GM19238 (cell line): ENCODE results near the gene F5.
"Not testable (repeated sequence)": the region's sequence is repeated elsewhere in the genome, so short reads cannot be mapped to it uniquely, and the experiment has no call there.

ENCODE experiments used
- DNase-seq: peaks from one replicate; pipeline ENCODE4 v3.0.0; 2011; ENCODE audit warnings: low spot score; ENCODE audit not compliant: insufficient read length

The F5 gene

DNA sequence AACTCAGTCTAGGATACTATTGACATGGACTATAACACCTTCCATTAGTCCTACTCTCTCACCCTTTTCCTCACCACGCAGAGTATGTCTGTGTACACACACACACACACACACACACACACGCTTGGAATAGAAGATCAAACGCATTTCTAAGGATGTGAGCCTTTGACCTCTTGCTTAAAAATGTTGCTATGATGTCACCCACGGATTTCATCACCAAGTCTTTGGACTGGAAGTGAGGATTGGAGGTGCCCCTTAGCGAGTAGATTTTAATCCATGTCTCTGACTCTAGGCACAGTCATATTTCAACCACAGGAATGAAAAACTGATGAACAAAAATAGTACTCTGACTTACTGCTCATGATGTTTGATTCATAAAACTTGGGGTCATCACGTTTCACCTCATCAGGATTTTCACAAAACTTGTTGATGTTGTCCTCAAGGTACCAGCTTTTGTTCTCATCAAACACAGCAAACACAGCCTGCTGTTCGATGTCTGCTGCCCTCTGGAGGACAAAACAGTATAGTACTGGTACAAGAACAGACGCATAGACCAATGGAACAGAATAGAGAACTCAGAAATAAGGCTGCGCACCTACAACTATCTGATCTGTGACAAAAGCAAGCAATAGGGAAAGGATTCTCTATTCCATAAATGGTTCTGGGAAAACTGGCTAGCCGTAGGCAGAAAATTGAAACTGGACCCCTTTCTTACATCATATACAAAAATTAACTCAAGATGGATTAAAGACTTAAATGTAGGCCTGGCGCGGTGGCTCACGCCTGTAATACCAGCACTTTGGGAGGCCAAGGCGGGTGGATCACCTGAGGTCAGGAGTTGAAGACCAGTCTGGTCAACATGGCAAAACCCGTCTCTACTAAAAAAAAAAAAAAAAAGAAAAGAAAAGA, 39.9 kb downstream of the F5 start:
- DNase-seq: no peak

DNA sequence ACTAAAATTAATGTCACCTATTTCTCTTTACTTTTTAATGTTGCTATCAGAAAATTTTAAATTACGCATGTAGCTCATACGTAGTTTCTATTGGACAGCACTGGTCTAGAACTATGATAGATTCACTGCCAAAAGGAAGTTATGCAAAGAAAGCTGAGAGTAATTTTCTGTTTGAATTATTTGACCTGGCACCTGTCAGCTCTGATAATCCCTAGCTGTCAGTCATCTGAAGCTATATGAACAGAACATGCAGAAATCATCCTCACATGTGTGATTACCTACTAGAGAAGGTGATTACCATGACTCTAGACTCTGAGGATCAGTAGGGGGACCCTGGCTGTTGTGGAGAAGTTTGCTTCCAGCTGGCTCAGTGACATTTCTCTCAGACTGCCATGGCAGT, 40.8 kb downstream of the F5 start:
- no peak for DNase-seq

DNA sequence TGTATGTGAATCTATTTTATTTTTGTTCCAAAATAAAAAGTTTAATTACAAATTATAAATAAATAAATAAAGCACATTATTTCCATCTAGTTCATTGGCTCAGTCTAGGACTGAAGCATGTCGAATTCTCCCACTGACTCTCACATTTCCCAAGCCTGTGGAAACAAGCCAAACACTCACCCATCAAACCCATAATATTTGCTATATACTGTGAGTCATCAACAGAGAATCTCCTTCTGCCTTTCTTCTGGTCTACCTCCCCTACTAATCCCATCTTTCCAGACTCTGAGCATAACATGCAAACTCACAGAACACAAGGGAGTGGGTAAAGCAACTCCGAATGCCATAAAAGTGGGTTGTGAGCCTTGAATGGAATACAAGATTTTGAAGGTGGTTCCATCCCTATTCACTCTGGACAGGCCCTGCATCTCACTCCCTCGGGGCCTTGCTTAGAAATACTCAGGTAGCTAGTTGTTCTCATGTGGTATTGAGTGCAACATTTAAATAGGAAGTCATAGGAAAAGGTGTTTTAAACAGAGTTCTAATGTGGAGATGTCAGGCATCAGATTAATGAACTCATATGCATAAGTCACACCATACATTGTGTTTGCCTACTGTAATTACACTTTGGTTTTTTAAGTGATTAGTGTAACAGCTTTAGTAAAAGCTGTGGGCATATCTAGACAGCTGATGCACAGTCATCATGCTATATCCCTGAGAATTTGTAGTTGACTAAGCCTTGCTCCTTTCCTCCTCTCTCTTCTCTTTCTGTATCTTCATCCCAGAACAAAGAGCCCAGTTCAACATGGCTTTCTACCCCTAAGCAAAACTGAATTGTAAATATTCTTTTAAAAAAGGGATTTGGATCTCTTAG, 47.0 kb downstream of the F5 start:
- no peak for DNase-seq

DNA sequence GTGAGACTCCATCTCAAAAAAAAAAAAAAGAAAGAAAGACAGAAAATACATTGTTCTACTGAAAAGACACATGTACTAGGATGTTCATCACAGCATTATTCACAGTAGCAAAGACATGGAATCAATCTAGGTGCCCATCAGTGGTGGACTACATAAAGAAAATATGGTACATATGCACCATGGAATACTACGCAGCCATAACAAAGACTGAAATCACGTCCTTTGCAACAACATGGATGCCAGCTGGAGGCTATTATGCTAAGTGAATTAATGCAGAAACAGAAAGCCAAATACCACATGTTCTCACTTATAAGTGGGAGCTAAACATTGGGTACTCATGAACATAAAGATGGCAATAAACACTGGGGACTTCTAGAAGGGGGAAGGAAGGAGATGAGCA, 51.6 kb downstream of the F5 start:
- no peak for DNase-seq

DNA sequence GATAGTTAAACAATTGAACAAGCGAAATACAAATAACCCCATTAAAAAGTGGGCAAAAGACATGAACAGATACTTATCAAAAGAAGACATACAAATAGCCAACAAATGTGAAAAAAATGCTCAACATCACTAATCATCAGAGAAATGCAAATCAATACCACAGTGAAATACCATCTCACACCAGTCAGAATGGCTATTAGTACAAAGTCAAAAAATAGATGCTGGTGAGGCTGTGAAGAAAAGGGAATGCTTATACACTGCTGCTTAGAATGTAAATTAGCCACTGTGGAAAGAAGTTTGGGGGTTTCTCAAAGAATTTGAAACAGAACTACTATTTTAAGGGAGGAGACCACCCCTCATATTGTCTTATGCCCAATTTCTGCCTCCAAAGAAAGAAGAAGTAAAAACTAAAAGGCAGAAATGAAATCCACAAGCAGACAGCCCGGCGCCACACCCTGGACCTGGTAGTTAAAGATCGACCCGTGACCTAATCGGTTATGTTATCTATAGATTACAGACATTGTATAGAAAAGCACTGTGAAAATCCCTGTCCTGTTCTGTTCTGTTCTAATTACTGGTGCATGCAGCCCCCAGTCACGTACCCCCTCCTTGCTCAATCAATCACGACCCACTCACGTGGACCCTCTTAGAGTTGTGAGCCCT, 52.6 kb downstream of the F5 start:
- DNase-seq: not testable (repeated sequence)

DNA sequence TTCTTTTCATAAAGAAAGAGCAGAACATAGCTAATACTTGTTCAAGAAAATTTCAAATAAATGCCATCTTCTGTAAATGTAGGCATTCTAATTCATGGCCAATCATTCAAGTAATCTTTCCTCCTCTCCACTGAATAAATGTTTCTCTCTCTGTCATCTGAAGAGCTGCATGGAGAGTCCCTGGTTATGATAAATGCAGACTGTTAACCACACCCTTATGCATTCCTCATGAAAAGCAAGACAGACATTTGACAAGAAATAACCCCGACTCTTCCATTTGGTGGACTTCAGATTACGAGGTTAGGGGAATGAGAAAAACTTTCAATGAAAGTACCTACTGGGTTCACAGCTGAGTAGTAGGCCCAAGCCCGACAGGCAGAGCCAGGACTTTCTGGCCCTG, 55.8 kb downstream of the F5 start:
- DNase-seq: no peak

DNA sequence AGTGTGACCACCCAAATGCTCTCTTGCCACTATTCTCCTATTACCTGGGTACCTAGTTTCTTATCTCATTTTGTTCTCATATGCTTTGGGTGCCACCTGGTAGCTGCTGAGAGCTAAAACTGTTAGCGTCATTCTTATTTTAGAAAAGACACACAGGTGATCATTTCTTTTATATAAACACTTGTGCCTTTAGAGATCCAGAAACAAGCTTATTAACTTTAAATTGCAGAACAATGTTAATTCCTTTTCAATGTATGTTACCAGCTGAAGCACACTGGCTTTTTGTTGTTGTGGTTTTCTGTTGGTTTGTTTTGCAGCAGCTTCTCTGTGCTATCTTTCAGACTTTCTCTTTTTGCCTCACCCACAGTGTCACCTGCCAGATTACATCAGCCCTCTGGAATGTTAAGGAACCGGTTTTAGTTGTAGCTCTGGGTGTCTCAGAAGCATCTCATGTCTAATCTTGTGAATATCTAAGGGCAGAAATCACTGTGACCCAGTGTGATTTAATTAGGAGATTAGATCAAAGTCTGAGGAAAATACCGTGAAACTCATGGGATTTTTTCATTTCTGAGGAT, 57.1 kb downstream of the F5 start:
- DNase-seq: no peak

DNA sequence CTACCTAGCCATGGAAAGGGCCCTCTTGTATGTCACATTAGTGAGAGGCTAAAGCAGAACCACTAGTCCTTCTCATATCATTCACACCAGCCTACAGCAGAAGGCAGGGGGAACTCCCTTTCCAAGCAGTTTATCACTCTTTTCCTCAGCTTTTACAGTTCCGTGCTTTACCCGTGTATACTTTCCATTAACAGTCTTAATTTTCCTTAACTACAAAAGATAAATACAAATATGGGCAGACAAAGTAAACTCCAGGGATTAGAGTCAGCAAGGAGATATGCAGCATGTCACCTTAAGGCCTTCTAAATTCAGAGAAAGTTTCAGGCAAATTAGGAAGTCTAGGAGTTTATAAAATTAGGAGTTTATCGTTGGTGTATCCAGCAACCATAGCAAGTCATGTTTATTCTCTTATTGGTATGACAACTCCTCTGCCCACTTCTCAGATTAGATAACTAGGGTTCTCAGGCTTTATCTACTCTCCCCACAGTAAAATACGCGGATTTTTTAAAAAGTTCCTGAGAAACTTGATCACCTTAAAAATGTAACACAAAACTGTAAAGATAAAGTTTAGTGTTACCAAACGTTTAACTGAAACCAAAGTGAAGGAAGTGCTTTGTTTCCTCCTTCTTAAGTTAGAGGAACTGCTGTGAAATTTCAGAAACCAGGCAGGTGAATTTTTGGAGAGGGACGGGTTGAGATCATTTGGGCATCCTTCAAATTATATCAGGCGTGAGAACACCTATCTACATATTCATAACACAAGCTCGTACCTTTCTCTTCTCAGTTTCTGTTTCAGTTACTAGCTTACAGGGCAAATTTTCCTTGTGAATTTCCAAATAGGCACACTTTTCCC, 57.8 kb downstream of the F5 start:
- no peak for DNase-seq

DNA sequence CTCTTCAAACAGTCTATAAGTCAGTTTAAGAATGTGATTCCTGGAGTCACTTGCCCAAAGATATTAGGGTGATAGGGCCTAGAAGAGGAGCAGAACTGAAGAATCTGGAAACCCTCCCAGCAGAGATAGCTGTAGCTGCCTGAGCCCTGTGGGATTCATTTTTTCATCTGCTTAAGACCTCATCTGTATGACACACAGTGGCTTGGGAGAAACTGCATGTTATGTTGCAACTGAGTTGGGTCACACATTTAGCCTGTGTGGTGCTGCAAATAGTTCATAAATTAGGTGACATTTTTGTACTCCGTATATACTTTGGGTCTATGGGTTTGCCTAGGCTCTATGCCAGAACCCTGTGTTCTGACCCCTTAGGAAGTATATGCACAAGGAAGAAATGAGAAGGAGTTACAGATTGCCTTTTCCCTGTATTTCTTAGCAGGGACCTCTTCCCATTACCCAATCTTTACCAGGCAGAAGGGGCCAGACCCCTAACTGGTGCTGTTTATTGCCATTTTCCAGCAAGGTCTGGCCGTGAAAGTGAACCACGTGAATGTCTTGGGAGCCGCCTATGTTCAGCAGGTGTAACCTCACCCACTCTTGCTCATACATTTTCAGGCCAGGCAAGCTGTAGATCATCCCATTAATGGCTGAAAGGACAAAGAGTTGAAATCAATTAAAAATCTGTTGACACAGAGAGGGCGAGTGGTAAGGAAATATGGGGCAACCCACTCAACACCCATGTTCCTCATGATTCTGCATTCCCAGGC, 58.6 kb downstream of the F5 start:
- no peak for DNase-seq

DNA sequence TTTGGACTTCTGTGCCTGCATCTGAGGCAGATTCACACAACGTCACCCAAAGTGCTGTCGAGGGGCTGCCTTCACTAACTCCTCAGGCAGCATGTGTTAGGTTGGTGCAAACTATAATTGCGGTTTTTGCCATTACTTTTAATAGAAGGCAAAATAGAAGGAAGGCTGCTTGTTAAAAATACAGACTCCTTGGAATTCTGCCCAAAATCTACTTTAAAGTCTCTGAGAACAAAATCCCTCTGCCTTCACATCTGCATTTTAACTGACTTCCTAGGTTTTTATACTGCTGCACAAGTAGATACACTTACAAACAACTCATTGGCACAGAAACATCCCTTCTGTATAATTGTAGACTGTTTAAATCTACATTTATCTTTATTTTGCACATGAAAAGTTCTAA, 59.3 kb downstream of the F5 start:
- DNase-seq: no peak

DNA sequence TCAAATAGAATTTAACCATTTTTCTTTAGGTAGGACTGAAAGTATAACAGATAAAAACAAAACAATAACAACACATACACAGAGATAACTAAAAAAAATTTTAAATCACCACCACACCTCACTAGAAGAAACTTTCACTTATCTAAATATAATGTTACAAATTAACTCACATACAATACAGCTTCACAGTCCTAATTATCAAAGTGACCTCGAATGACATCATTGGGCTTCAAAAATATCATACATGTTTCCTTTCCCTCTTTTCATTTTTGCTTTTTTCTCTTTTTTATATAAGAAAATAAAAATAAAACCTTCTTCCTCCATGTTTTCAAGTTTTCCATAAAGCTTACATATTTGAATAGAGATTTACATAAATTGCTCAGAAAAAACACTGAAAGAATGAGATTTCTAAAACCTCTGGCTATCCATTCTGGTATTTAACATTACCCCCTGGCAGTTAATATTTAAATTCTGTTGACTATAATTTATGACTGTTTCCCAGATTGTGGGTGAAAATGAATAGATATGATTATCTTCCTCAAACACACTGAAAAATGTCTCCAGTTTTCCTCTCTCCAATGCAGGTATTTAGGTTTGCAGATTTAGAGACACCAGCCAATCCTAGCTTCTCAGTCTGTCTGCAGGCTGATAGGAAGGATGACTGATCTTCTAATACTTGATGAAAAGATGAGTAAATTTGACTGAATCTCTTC, 60.0 kb downstream of the F5 start:
- DNase-seq: no peak

DNA sequence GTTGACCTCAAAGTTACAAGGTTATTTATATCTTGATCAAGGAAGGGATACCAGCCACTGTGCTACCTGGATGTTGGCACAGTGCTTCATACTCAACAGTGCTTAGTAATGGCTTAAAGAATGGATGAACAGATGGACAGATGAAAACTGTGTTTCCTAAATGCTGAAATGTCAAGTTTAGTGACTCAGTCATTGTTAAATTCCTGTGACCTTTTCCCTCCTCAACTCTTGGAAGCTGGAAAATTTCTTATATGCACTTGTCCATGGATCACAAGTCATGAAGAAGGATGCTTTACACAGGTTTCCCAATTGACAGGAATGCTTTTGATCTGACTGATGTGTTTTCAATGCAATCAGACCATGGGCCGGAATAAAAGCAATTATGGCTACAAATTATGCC, 60.9 kb downstream of the F5 start:
- no peak for DNase-seq

DNA sequence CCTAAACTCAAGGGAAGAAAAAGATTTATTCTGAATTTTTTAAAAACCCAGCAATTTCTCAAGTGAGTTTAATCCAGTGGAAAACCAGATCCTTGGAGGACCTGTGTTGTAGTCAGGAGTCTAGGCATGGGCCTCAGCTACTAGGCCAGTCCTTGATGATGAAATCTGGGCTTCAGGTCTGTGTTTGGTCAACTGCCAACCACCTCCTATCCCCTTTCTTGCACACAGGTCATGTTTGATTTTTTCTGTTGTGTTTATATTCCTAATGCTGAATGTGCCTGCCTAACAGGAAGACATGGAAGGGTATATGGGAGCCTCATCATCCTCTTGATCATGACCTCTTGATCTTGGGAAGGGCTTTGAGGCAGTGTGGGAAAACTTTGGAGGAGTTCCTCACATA, 62.4 kb downstream of the F5 start:
- no peak for DNase-seq

DNA sequence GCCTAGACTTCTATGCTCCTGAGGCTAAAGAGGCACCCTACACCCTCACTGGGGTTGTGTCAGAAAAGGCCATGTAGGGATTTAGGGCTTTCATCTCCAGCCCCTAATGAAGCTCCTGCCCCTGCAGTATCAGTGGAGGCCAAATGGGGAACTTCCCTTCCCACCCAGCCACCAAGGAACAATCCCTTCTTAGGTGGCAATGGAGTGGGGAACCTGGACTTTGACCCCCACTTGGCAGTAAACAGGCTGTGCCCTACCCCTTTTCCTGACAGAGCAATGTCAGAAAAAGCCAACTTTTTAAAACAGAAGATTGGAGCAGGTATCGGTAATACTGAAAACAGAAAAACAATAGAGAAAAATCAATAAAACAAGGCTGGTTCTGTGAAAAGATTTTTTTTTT, 65.1 kb downstream of the F5 start:
- DNase-seq: no peak

DNA sequence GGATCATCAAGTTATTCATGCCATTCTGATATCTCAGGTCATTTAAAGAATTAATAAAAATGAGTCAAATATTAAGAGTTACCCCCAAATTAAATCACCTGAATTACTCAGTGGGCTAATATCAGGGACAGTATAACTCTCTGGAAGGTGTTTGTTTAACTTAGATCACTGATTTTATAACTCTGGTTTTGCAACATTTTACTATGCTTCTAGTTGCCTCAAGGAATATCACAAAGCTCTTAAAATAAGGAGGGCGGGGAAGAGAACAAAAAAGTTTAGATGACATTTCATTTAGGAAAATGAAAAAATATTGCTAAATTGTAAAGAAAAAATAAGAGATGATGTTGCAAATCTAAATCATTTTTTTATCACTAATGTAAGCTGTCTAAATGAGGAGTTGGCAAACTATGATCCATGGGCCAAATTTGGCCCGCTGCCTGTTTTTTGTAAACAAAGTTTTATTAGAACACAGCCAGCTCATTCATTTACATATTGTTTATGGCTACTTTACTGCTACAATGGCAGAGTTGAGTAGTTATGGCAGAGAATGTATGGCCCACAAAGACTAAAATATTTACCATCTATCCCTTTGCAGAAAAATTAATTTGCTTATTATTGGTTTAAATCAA, 68.6 kb downstream of the F5 start:
- DNase-seq: no peak

DNA sequence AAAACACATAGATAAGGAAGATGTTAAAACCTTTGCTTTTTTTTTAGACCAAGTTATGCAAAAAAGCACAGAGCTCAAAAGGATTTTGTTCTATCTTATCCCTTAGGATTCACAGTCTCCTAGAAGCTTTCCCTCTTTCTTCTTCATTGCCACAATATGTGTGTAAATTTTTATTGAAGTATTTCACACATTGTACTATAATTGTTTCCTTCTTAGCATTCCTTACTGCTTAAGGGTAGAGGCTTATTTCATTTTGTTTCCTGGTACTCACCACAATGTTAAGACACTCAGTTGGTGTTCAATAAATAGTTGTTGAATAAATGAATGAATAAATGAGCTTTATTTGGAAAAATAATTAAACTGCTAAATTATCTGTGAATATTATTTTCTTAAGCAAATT, 70.6 kb downstream of the F5 start:
- DNase-seq: no peak

DNA sequence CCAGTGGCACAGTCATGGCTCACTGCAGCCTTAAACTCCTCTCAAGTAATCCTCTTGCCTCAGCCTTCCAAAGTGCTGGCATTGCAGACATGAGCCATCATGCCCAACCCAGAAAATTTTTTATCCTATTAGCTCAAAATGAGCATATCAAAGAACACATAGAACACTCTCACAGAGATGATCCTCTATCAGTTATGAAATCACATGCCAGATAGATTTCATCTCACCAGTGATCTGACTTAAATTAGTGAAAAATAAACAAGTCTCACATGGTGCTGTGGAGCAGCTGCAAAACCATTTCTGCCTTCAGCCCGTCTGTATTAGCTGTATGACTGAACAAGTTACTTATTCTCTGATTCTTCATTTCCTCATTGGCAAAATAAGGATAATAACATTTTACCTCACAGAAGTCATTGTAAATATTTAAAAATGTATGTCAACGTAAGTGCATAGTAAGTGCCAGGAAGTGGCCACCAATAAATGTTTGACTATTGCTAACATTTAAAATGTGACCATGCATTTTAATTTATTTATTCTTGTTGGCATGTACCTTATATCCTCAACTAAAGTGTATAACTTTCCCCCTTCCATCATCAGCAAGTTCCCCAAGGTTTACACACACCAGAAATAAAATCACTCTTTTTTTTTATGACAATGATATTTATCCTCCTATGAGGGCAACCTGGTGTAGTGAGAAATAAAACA, 71.6 kb downstream of the F5 start:
- no peak for DNase-seq

DNA sequence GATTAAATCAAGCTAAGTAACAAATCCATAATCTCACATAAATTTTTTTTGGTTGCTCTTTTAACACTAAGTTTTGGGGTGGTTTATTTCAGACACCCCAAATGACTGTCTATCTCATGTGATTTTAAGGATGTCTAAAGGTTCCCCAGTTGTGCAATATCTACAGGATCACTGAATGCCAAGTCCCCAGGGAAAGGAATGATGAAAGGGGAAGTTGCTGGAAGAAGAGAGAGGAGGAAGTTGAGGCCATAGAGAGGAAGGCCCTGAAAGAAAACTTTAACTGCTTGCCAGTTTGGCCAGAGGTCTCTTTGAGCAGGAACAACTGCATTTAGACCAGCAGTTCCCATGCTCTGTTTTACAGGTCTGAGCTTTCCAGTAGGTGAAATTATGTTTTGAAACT, 73.1 kb downstream of the F5 start:
- no peak for DNase-seq
